Hypothalamus (tissue), 51 donors: ENCODE results near the gene SAXO2.
"Not testable (repeated sequence)": the region's sequence is repeated elsewhere in the genome, so short reads cannot be mapped to it uniquely, and the experiment has no call there.

Source experiments
- DNase-seq, 51 donors: peaks; one replicate each; lab custom pipeline; 2025; lab: John Stamatoyannopoulos, UW

SAXO2 gene

DNA sequence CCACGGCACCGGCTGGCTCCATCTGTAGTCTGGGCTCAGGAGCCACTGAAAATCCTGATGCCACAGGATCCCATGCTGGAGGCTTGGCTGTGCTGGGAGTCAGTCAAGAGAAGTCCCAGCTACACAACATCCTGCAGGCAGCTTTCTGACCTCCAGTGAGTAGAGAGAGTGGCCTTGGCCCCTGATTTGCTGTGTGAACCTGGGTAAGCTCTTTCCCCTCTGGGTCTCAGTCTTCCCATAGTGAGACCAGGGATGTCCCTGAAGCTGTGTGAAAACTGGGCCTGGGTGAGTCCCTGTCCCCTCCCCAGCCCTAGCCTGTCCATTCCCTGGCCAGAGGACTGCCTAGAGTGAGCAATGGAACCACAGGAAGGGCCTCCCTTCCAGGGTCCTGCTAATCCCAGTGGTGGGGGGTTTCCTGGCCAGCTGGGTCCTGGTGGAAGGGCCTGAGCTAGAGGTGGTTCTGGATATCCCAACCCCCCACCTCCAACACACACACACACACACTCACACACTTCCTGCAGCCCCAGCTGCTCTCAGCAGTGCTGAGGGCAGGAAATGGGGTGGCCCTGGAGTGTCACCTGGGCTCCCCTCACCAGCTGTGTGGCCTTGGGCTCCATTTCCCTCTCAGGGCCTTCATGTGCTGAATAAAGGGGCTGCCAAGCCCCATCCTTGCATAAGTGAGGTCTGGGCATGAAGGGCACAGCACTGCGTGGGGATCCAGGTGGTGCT is 69.1 kb downstream of the SAXO2 start:
- not testable (repeated sequence) for DNase-seq

DNA sequence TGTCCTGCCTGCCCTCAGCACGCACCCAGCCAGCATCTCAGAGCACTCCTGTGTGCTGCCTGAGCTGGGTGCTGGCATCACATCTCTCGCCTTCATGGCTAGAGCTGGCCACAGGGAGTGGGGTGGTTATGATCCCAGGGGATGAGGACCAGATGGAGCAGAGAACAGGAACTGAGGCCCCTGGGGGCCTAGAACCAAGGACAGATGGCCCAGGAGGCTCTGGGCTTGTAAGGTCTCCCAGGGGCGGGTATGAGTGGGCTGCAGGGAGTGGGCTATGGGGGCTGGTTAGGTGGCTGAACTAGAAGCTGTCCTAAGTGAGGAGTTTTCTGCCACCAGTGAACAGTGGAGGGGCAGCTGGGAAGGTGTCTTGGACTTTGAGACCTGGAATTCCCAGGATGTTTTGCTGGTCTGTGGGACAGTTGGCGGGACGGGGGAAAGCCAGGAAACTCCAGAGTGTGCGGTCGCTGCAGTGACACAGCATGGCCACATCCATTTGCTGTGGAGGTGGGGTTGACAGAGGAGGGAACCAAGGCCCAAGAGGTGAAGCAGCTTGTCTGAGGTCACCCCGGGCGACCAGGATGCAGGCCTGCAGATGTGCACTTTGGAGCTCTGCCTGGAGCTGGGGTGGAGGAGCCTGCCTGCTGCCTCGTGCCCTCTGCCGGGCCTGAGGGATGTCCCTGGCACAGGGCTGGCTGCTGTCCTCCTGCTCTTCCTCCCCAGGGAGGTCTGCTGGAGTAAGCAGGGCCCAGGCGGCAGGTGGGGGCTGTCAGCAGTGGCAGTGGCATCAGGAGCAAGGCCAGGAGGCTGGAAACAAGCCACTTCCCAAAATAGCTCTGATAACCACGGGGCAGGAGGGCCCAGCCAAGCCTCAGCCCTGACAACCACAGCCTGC is 70.3 kb downstream of the SAXO2 start:
- not testable (repeated sequence) for DNase-seq

DNA sequence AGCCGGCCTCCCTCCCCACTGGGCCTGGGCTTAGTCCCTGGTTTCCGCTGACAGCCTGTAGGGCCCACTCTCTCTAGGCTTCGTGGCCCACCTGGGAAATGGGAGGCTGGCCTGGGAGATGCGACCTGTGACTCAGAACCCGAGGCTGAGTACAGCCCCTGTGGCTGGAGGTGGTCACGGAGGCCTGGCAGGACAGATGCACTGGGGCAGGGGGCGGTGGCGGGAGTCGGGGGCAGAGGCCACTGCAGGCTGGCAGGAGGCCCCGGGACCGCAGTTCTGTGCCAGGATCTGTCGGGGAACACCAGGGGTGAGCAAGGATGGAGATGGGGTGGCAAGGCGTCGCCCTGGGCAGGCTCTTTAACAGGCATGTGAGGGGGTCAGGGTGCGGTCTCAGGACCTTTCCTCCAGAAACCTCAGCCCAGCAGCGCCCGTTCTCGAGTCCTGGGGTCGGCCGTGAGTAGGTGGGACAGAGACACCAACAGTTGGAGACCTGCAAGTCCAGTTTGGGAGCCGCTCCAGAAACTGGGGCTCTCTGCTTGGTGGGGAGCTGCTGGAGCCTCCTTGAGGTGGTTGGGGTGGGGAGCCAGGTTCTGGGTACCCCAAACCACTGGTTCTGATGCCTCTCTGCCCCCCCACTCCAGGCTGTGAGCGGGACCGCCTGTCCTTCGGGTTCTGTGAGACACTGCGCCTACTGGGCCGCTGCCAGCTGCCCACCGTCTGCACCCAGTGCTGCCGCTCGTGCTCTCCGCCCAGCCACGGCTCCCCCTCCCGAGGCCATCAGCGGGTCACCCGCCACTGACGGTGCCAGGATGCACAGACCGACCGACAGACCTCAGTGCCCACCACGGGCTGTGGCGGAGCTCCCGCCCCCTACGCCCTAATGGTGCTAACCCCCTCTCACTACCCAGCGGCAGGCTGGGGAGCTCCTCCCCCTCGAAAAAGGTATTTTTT is 71.3 kb downstream of the SAXO2 start:
- not testable (repeated sequence) for DNase-seq
